ENCODE data around the gene MEOX2. TPM values are rescaled to one million over a fixed set of nuclear protein-coding genes. Genes with fewer than 3 reads are reported as not detected.

MEOX2 gene
- total RNA-seq, 2 experiments from 2014 or later: not detected

DNA sequence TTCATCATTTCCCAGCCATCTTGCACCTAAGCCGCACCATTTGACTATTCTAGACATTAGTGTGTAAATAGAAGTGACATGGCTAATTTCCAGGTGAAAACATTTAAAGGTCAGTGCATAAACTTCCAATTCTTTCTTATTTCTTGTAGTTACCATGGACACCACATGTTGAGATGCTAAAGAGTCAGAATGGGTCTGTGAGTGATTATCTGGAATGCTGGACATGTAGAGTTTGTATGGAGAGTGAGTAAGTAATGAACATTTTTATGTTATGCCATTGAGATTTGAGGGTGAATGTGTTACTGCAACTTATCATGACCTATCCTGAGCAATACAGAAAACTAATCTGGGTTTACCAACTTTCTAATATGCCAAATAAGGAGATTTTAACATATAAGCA, 60.4 kb downstream of the MEOX2 start:
- Mint-ChIP-seq H3K9me3 (peaks cover 3% of the 10 kb centered on the region), H3K27me3 (ENCODE audit: low read depth) (no peaks in the 10 kb centered on the region), H3K4me1 (ENCODE audit: low read depth) (no peaks in the 10 kb centered on the region), H3K36me3 (ENCODE audit: low read depth) (no peaks in the 10 kb centered on the region), H3K4me3 (no peak overlapping the region), H3K27ac (no peak overlapping the region)
- CTCF ChIA-PET: no interaction called here
- intact Hi-C loops (cut with micrococcal nuclease): no loop called here
- no peak for DNase-seq

DNA sequence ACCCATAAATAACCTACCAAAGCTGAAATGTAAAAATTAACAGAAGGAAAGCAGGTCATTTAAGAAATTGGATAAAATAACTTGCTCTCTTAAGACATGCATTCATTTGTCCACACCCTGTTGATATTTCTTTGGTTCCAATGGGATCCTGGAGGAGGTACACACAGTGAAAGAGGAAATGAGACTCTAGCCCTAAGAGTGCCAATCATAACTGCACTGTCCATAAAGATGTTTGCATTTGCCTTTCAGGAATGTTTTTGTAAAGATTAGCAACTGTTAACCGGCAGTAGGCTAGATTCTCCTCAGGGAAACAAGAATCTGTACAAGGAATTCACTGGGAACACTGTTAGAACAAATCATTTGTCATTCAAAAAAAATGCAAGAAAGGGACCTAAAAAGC, 61.0 kb downstream of the MEOX2 start:
- H3K27me3 Mint-ChIP-seq (ENCODE audit: low read depth): no peaks in the 10 kb centered on the region
- H3K9me3 Mint-ChIP-seq: peaks cover 3% of the 10 kb centered on the region
- no peak for DNase-seq
- no peaks in the 10 kb centered on the region for H3K36me3 Mint-ChIP-seq (ENCODE audit: low read depth)
- H3K4me1 Mint-ChIP-seq (ENCODE audit: low read depth): no peaks in the 10 kb centered on the region
- intact Hi-C loops (cut with micrococcal nuclease): no loop called here
- no peak overlapping the region for H3K4me3 Mint-ChIP-seq
- CTCF ChIA-PET: no interaction called here
- H3K27ac Mint-ChIP-seq: no peak overlapping the region

DNA sequence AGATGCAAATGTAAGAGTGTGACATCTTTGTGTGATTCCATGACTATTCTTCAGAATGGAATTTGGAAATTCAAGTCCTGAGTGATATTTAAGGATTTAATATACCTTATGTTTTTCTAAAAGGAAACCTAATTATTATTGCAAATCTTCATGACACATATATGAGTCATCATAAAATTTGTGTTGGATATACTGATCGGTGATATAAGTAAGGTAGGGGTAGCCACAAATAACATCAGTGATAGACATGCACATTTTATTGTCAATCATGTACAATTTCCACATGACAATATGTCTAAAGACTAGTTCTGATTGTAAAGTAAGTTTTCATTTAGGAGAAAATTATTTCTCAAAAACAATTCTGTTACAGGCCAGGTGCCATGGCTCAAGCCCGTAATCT, 65.0 kb downstream of the MEOX2 start:
- no peak overlapping the region for H3K27ac Mint-ChIP-seq
- DNase-seq: no peak
- H3K4me3 Mint-ChIP-seq: no peak overlapping the region
- intact Hi-C loops (cut with micrococcal nuclease): no loop called here
- H3K4me1 Mint-ChIP-seq (ENCODE audit: low read depth): no peaks in the 10 kb centered on the region
- peaks cover 1% of the 10 kb centered on the region for H3K9me3 Mint-ChIP-seq
- CTCF ChIA-PET: no interaction called here
- H3K36me3 Mint-ChIP-seq (ENCODE audit: low read depth): no peaks in the 10 kb centered on the region
- no peaks in the 10 kb centered on the region for H3K27me3 Mint-ChIP-seq (ENCODE audit: low read depth)

DNA sequence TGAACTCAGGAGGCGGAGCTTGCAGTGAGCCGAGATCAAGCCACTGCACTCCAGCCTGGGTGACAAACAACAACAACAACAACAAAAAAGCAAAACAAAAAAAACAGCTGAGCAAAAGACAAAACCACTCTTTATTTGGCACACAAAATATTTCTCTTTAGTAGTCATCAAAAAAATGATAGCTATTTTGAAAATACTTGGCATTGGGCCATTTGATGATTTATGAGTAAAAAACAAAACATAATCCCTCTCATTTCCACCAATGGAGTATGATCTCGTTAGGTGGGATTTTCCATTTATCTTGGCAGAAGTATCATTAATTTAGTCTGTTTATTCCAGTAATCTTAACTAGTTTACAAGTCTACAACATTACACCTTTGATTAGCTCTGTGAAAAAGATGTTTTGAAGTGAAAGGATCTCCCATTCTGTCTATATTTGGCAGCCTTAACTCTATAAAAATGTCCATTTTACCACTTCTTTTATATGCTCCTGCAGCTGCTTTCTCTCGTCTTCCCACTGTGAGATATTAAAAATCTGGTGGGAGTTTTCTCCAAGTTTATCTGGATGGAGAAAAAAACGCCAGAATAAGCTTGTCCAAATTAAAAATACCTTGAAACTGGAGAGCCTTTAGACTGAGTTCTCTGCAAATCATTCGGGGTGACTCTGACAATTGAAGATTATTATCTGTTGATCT, 65.8 kb downstream of the MEOX2 start:
- peaks cover 1% of the 10 kb centered on the region for H3K9me3 Mint-ChIP-seq
- no peaks in the 10 kb centered on the region for H3K4me1 Mint-ChIP-seq (ENCODE audit: low read depth)
- H3K27me3 Mint-ChIP-seq (ENCODE audit: low read depth): no peaks in the 10 kb centered on the region
- intact Hi-C loops (cut with micrococcal nuclease): no loop called here
- H3K36me3 Mint-ChIP-seq (ENCODE audit: low read depth): no peaks in the 10 kb centered on the region
- no peak overlapping the region for H3K27ac Mint-ChIP-seq
- no peak overlapping the region for H3K4me3 Mint-ChIP-seq
- CTCF ChIA-PET: interaction anchor here (0.6 kb wide), 1 partner anchor 39 kb away, joined by 3 read pairs; no protein-coding TSS in a partner anchor
- DNase-seq: no peak

DNA sequence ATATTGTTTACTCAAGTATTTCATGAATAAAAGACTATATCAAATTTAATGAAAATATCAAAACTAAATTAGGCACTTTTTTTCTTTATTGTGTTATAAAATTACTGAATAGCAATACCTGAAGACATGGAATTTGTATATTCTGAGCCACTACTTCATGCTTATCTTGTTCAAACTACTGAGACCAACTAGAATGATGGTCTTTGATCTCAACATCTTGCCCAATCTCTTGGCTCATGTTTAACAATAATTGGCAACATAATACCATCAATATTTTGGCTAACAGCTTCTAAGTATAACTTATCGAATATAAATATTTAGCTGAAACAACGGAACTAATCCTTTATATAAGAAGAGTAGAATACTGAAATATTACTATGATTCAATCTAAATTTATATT, 68.2 kb downstream of the MEOX2 start:
- Mint-ChIP-seq H3K4me3 (no peak overlapping the region), H3K36me3 (ENCODE audit: low read depth) (no peaks in the 10 kb centered on the region)
- intact Hi-C loops (cut with micrococcal nuclease): no loop called here

DNA sequence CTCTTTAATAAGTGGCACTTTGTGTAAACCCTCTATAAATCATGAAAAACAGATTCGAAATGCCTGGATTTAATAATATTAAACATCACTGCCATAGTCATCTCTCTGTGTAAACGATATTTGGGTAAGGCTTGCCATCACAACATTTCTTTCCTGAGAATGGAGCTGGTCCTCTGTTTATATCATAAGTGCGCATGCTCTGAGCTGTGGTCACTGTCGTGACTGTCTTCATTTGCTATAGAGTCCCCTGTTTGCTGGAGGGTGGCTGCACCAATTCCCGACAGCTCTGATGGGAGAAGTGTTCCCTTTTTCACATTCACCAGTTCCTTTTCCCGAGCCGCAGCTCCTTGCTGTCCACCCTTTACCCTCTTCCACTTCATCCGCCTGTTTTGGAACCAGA, 74.3 kb downstream of the MEOX2 start:
- peaks cover 3% of the 10 kb centered on the region for H3K9me3 Mint-ChIP-seq
- no peaks in the 10 kb centered on the region for H3K4me1 Mint-ChIP-seq (ENCODE audit: low read depth)
- no peak overlapping the region for H3K4me3 Mint-ChIP-seq

More for the DNA sequence above, 68.2 kb downstream of the MEOX2 start:
- CTCF ChIA-PET: no interaction called here
- Mint-ChIP-seq H3K9me3 (peaks cover 1% of the 10 kb centered on the region), H3K4me1 (ENCODE audit: low read depth) (no peaks in the 10 kb centered on the region), H3K27me3 (ENCODE audit: low read depth) (no peaks in the 10 kb centered on the region), H3K27ac (no peak overlapping the region)
- DNase-seq: no peak

DNA sequence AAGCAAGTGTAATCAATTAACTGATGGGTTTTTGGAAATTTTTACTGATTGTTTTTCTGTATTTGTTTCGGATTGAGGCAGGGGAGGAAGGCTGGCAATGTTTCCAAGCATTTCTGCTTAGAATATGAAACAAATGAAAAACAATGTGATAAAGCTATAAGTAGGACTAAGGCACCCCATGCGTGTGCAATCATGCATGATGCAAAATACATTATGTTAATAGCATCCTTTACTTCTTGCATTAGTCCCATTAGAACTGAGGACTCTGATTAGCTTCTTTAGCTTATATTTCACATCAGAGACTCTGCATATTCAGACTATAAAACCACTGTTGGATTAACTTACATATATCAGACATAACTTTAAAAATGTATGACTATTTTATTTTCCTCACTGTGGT, 76.0 kb downstream of the MEOX2 start:
- no peaks in the 10 kb centered on the region for H3K36me3 Mint-ChIP-seq (ENCODE audit: low read depth)
- H3K27me3 Mint-ChIP-seq (ENCODE audit: low read depth): no peaks in the 10 kb centered on the region
- intact Hi-C loops (cut with micrococcal nuclease): no loop called here
- no peaks in the 10 kb centered on the region for H3K4me1 Mint-ChIP-seq (ENCODE audit: low read depth)
- CTCF ChIA-PET: no interaction called here
- H3K9me3 Mint-ChIP-seq: peaks cover 3% of the 10 kb centered on the region
- no peak overlapping the region for H3K4me3 Mint-ChIP-seq
- H3K27ac Mint-ChIP-seq: no peak overlapping the region
- DNase-seq: no peak

More for the DNA sequence above, 74.3 kb downstream of the MEOX2 start:
- Mint-ChIP-seq H3K36me3 (ENCODE audit: low read depth) (no peaks in the 10 kb centered on the region), H3K27me3 (ENCODE audit: low read depth) (no peaks in the 10 kb centered on the region), H3K27ac (no peak overlapping the region)
- intact Hi-C loops (cut with micrococcal nuclease): no loop called here
- CTCF ChIA-PET: no interaction called here
- no peak for DNase-seq

DNA sequence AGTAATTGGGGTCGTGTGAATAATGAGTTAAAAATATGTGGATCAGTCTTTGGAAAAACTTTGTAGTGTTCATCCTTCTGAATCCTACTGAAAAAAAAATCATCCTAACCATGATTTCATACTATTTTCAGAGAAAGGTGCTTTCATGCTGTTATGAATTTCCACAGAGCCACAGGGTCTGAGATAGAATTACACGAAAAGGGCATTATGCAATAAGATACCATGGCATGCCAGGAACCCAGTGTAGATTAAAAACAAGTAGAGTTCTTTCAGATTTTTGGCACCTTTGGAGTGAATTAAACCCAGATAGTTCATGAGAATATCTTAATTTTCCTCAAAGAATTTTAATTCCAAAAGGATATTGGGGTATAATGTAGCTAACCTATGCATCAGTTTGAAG, 77.2 kb downstream of the MEOX2 start:
- Mint-ChIP-seq H3K4me3 (no peak overlapping the region), H3K27me3 (ENCODE audit: low read depth) (no peaks in the 10 kb centered on the region), H3K36me3 (ENCODE audit: low read depth) (no peaks in the 10 kb centered on the region), H3K4me1 (ENCODE audit: low read depth) (no peaks in the 10 kb centered on the region), H3K27ac (no peak overlapping the region), H3K9me3 (peaks cover 3% of the 10 kb centered on the region)
- no peak for DNase-seq
- intact Hi-C loops (cut with micrococcal nuclease): no loop called here
- CTCF ChIA-PET: no interaction called here

DNA sequence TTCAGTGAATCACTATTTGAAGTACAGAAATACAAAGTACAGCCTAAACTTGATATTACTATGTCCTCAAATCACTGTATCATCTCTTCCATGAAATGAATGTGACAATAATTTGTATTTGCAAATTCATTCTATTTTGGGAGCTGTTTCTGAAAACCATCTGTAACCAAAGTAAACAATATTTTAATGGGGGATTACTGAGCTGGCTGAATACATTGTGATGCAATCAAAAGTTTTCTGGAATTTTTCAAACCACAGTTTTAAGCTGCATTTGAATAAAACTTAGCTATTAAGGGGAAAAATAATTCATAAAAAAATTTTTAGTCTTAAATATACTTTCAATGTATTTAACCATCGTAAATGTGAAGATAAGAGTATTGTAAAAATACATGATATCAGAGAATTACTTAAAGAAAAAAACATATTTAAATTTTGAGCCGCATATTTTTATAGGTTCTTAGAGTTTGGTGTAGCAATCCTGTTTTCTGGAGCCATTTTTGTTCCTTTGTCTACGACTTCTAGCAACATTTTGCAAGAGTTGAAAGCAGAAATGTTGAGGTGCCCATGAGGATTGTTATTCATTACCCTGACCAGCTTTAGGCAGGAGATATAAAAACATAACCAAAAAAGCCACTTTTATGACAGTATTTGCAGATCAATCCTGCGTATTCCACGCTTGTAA, 78.8 kb downstream of the MEOX2 start:
- peaks cover 5% of the 10 kb centered on the region for H3K9me3 Mint-ChIP-seq
- CTCF ChIA-PET: no interaction called here
- DNase-seq: no peak
- H3K4me3 Mint-ChIP-seq: no peak overlapping the region
- no peak overlapping the region for H3K27ac Mint-ChIP-seq
- no peaks in the 10 kb centered on the region for H3K4me1 Mint-ChIP-seq (ENCODE audit: low read depth)
- intact Hi-C loops (cut with micrococcal nuclease): no loop called here
- no peaks in the 10 kb centered on the region for H3K36me3 Mint-ChIP-seq (ENCODE audit: low read depth)
- no peaks in the 10 kb centered on the region for H3K27me3 Mint-ChIP-seq (ENCODE audit: low read depth)

DNA sequence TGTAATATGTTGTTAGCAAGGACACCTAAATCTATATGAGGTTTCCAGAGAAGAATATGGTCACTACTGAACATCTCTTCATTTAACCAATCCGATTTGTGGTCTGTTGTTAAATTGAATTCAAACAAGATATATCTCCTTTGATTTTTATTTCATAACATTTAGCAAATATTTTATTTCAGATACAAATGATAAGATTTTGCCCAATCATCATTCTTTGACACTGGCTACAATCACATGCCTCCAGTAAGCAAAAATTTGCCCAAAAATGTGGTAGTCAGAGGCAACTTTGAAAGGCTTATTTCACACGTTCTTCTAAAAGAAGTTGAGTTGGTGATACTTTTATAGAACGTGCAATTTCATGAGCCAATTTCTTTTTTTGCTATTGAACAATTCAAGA, 79.9 kb downstream of the MEOX2 start:
- Mint-ChIP-seq H3K27ac (no peak overlapping the region), H3K9me3 (peaks cover 3% of the 10 kb centered on the region), H3K4me3 (no peak overlapping the region), H3K4me1 (ENCODE audit: low read depth) (no peaks in the 10 kb centered on the region), H3K27me3 (ENCODE audit: low read depth) (no peaks in the 10 kb centered on the region), H3K36me3 (ENCODE audit: low read depth) (no peaks in the 10 kb centered on the region)
- DNase-seq: no peak
- CTCF ChIA-PET: no interaction called here
- intact Hi-C loops (cut with micrococcal nuclease): no loop called here

DNA sequence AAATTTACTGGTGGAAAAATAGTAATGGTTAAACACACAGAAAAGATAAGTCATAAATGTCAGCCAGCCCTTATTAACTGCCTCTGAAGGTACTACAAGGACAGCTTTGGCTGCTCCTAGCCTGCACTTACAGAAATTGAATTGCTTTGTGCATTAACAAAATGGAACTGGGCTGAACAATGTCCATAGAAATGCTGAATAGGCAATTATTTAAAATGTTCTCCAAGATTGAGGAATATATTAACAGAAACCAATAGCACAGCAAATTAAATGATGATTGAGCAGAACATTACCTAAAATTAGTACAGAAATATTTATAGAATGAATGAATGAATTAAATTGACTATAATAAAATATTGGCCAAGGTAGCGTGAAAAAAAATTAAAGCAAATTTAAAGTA, 82.3 kb downstream of the MEOX2 start:
- H3K4me3 Mint-ChIP-seq: no peak overlapping the region
- H3K27ac Mint-ChIP-seq: no peak overlapping the region
- H3K27me3 Mint-ChIP-seq (ENCODE audit: low read depth): no peaks in the 10 kb centered on the region
- no peaks in the 10 kb centered on the region for H3K36me3 Mint-ChIP-seq (ENCODE audit: low read depth)
- H3K4me1 Mint-ChIP-seq (ENCODE audit: low read depth): no peaks in the 10 kb centered on the region
- peaks cover 3% of the 10 kb centered on the region for H3K9me3 Mint-ChIP-seq
- no peak for DNase-seq
- CTCF ChIA-PET: no interaction called here
- intact Hi-C loops (cut with micrococcal nuclease): no loop called here

DNA sequence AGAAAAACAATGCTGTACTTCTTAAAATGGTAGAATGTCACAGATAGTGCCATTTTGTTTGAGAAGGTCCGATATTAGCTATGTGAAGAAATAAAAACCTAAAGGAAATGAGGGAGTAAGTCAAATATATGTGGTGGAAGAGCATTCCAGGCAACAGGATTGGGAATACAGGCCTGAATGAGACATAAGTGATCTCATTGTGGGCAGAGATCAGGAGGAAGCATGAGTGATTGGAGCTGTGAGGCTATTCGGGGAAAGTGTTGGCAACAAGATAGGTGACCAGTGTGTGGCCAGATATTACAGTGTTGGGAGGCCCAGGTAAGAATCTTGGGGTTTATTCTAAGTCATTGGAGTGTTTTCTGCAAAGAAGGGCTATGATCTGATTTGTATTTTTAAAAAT, 83.4 kb downstream of the MEOX2 start:
- no peak for DNase-seq
- intact Hi-C loops (cut with micrococcal nuclease): no loop called here
- Mint-ChIP-seq H3K4me1 (ENCODE audit: low read depth) (no peaks in the 10 kb centered on the region), H3K27ac (no peak overlapping the region), H3K4me3 (no peak overlapping the region), H3K27me3 (ENCODE audit: low read depth) (no peaks in the 10 kb centered on the region), H3K9me3 (peaks cover 3% of the 10 kb centered on the region), H3K36me3 (ENCODE audit: low read depth) (no peaks in the 10 kb centered on the region)
- CTCF ChIA-PET: no interaction called here

DNA sequence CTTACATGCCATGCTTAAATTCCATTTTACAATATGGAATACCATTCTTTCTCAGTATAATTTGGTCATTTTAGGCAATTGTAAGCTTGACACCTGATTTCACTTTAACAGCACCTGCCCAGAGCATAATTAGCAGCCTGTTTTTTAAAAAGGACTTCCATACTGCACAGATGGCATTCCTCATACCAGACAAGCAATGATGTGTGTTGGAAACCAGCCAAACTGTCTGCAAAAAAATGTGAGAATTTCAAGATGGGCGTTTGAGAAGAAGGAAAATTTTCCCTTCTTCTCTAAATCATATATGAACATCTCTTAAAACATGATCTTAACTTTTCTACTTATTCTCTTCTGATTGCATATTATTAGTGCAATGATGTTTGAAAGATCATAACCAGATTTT, 84.2 kb downstream of the MEOX2 start:
- DNase-seq: no peak
- no peaks in the 10 kb centered on the region for H3K36me3 Mint-ChIP-seq (ENCODE audit: low read depth)
- no peak overlapping the region for H3K4me3 Mint-ChIP-seq
- H3K4me1 Mint-ChIP-seq (ENCODE audit: low read depth): no peaks in the 10 kb centered on the region
- CTCF ChIA-PET: no interaction called here
- intact Hi-C loops (cut with micrococcal nuclease): no loop called here
- H3K27ac Mint-ChIP-seq: no peak overlapping the region
- peaks cover 3% of the 10 kb centered on the region for H3K9me3 Mint-ChIP-seq
- H3K27me3 Mint-ChIP-seq (ENCODE audit: low read depth): no peaks in the 10 kb centered on the region

Data from activated naive CD4-positive, alpha-beta T cell treated with anti-CD3 and anti-CD28 coated beads for 36 hours (primary cell).